ENCODE data around the gene NBL1.
A peak's percentile ranks its signal among the peaks of the same experiment; 100 is the strongest.

Gene NBL1, protein sequence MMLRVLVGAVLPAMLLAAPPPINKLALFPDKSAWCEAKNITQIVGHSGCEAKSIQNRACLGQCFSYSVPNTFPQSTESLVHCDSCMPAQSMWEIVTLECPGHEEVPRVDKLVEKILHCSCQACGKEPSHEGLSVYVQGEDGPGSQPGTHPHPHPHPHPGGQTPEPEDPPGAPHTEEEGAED

DNA sequence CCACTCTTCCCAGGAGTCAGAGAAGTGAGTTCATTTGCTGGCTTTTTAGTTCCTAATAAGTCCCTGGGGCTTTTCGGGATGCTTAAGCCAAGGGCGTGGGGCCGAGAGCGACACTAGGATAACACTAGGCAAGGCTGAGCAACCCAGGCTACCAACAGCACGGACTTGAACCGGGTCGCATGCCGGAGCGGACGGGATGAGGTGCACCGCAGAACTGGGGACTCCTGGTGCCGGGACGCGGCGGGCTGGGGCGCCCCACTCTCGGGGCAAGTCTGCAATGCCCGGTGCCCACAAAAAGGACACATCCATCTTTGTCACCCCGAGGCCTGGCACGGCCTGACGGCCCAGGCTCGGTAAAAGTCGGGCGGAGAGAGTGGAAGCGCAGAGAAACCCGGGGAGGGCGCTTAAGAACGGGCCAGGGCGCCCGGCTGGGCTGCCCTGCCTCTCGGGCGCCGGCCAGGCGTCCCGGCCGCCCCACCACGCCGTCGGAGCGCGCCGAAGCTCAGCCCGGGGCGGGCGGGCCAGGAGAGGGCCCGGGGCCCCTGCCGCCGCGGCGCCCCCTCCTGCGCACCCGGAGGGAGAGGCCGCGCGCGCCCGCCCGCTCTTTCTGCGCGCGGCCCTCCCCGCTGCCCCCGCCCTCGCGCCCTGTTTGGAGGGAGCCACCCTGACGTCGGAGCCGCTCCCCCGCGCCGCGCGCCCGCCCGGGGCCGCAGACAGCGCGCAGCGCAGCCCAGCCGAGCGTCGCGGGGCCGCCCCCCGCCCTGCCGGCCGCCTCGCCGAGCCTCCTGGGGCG, at the start of gene NBL1:
Gene NBL1 (plus strand): TSS at position 710 of the 793 bp plus-strand sequence. CDS start 10,720 bp downstream, outside the sequence.
- Histone ChIP-seq H3K36me3 (ENCODE audit: low read length) (no peaks in the 10 kb centered on the region), H2AFZ (ENCODE audit: low read depth, low read length, severe bottlenecking) (no peak within 1 kb of the TSS), H4K20me1 (ENCODE audit: low read depth, low read length) (no peaks in the 10 kb centered on the region), H3F3A (ENCODE audit: insufficient read depth) (no peaks in the 10 kb centered on the region), H3K9me2 (replicated peaks; ENCODE audit: insufficient read depth, low read length) (no peaks in the 10 kb centered on the region), H3K4me3 (ENCODE audit: insufficient read depth, low read length, poor library complexity, severe bottlenecking) (no peak within 1 kb of the TSS), H3K9ac (ENCODE audit: low read length) (no peak within 1 kb of the TSS), H3K9me3 (ENCODE audit: insufficient read depth, low read length) (no peaks in the 10 kb centered on the region), H3K4me2 (ENCODE audit: low read depth, low read length, poor library complexity, severe bottlenecking) (peak within 1 kb of the TSS; percentile 34), H3K79me2 (ENCODE audit: insufficient read depth, low read length) (no peaks in the 10 kb centered on the region), H3K27ac (ENCODE audit: low read depth, low read length) (no peak within 1 kb of the TSS), H3K27me3 (ENCODE audit: low read length) (no peaks in the 10 kb centered on the region)
- no peak for TF ChIP-seq EZH2phosphoT487 (conservative IDR thresholded peaks at IDR 0.05; ENCODE audit: low read length)
- TF ChIP-seq, protein P1, sequence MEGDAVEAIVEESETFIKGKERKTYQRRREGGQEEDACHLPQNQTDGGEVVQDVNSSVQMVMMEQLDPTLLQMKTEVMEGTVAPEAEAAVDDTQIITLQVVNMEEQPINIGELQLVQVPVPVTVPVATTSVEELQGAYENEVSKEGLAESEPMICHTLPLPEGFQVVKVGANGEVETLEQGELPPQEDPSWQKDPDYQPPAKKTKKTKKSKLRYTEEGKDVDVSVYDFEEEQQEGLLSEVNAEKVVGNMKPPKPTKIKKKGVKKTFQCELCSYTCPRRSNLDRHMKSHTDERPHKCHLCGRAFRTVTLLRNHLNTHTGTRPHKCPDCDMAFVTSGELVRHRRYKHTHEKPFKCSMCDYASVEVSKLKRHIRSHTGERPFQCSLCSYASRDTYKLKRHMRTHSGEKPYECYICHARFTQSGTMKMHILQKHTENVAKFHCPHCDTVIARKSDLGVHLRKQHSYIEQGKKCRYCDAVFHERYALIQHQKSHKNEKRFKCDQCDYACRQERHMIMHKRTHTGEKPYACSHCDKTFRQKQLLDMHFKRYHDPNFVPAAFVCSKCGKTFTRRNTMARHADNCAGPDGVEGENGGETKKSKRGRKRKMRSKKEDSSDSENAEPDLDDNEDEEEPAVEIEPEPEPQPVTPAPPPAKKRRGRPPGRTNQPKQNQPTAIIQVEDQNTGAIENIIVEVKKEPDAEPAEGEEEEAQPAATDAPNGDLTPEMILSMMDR (IDR thresholded peaks at IDR 0.05; ENCODE audit: insufficient read depth, low read length, poor library complexity, severe bottlenecking): no peak

DNA sequence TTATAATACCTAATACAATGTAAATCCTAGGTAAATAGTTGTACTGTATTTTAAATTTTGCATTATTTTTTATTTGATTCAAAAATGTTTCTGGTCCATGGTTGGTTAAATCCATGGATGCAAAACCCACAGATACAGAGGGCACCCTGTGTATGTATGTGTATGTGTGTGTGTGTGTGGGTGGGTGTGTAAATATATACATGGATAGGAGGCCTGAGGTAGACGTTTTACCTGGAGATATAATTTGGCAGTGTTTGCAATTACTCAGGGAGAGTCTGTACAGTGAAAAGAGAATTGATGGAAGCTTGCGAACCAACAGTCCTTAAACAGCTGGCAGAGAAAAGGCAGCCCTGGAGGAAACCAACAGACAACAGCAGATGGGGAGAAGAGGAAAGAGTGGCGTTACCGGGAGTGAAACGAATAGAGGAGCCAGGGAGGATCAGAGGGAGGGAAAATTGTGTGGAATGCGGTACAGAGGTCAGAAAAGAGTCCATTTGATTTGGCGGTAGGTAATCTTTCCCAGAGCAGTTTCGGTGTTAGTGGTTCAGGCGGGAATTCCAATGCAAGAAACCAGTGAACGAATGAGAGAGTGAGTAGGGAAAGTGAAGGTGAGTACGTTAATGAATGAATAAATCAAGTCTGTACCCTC, 47.9 kb upstream of the NBL1 start:
- H2AFZ ChIP-seq (ENCODE audit: low read depth, low read length, severe bottlenecking): peak overlapping the region; percentile 69
- H3K79me2 ChIP-seq (ENCODE audit: insufficient read depth, low read length): peaks cover 42% of the 10 kb centered on the region

DNA sequence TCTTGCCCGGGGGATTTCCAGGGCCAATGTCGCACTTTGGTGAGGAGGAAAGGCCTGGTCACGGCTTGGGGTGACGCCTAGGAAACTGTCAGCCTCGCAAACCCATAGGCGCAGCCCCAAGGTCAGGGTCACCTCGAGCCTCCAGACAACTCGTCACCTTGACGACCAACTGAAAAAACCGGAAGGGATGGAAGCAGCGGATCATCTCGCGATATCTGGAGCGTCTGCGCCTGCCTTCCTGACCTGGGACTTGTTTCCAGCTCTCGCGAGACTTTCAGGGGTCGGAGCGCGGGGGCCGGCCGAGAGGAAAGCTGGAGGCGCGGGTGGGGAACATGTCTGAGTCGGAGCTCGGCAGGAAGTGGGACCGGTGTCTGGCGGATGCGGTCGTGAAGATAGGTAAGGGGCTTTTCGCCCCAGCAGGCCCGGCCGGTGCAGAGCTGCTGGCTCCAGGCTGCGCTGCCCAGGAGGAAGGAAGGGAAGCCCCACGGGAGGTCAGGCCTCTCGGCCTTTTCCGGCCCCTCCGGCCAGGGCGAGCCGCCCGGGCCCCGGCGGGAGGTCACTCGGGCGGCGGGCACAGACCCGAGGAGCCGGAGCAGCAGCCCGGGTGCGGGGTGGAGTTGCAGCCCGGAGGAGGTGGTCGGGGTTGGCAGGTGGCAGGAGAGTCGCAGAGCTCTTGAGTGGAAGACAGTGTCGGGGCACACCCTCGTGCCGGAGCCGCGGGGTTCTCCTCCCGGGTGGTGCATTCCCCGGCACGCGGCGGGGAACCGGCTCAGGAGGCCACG, 47.2 kb upstream of the NBL1 start:
- Histone ChIP-seq H3K9me2 (replicated peaks; ENCODE audit: insufficient read depth, low read length) (no peaks in the 10 kb centered on the region), H3K9me3 (ENCODE audit: insufficient read depth, low read length) (no peaks in the 10 kb centered on the region), H3K79me2 (ENCODE audit: insufficient read depth, low read length) (peaks cover 49% of the 10 kb centered on the region), H4K20me1 (ENCODE audit: low read depth, low read length) (no peaks in the 10 kb centered on the region), H3F3A (ENCODE audit: insufficient read depth) (no peaks in the 10 kb centered on the region), H2AFZ (ENCODE audit: low read depth, low read length, severe bottlenecking) (peak overlapping the region; percentile 69), H3K4me3 (ENCODE audit: insufficient read depth, low read length, poor library complexity, severe bottlenecking) (peak overlapping the region; percentile 59), H3K9ac (ENCODE audit: low read length) (peak overlapping the region; percentile 87), H3K36me3 (ENCODE audit: low read length) (no peaks in the 10 kb centered on the region; the same call in 1 of the 2 replicates), H3K27me3 (ENCODE audit: low read length) (no peaks in the 10 kb centered on the region), H3K4me2 (ENCODE audit: low read depth, low read length, poor library complexity, severe bottlenecking) (peak overlapping the region; percentile 75), H3K27ac (ENCODE audit: low read depth, low read length) (peak overlapping the region; percentile 70)
- TF ChIP-seq, protein P1 (IDR thresholded peaks at IDR 0.05; ENCODE audit: insufficient read depth, low read length, poor library complexity, severe bottlenecking): no peak
- no peak for TF ChIP-seq EZH2phosphoT487 (conservative IDR thresholded peaks at IDR 0.05; ENCODE audit: low read length)

More for the DNA sequence above, 47.9 kb upstream of the NBL1 start:
- peak overlapping the region; percentile 75 for H3K4me2 ChIP-seq (ENCODE audit: low read depth, low read length, poor library complexity, severe bottlenecking)
- H3K36me3 ChIP-seq (ENCODE audit: low read length): no peaks in the 10 kb centered on the region
- no peaks in the 10 kb centered on the region for H3K27me3 ChIP-seq (ENCODE audit: low read length)
- H3F3A ChIP-seq (ENCODE audit: insufficient read depth): no peaks in the 10 kb centered on the region
- no peaks in the 10 kb centered on the region for H3K9me2 ChIP-seq (replicated peaks; ENCODE audit: insufficient read depth, low read length)
- H3K4me3 ChIP-seq (ENCODE audit: insufficient read depth, low read length, poor library complexity, severe bottlenecking): peak overlapping the region; percentile 59
- peak overlapping the region; percentile 43 for H3K27ac ChIP-seq (ENCODE audit: low read depth, low read length)
- no peaks in the 10 kb centered on the region for H3K9me3 ChIP-seq (ENCODE audit: insufficient read depth, low read length)
- TF ChIP-seq, protein P1 (IDR thresholded peaks at IDR 0.05; ENCODE audit: insufficient read depth, low read length, poor library complexity, severe bottlenecking): no peak
- TF ChIP-seq EZH2phosphoT487 (conservative IDR thresholded peaks at IDR 0.05; ENCODE audit: low read length): no peak
- H4K20me1 ChIP-seq (ENCODE audit: low read depth, low read length): no peaks in the 10 kb centered on the region
- H3K9ac ChIP-seq (ENCODE audit: low read length): peak overlapping the region; percentile 87
